Suppressor macrophage (primary cell): ENCODE data around the gene NDFIP2.
"Not testable (repeated sequence)": the region's sequence is repeated elsewhere in the genome, so short reads cannot be mapped to it uniquely, and the experiment has no call there.

ENCODE experiments used
- DNase-seq, 4 experiments: peaks; one replicate each; pipeline ENCODE4 v3.0.0-alpha.2; 2020 to 2022

NDFIP2 gene

DNA sequence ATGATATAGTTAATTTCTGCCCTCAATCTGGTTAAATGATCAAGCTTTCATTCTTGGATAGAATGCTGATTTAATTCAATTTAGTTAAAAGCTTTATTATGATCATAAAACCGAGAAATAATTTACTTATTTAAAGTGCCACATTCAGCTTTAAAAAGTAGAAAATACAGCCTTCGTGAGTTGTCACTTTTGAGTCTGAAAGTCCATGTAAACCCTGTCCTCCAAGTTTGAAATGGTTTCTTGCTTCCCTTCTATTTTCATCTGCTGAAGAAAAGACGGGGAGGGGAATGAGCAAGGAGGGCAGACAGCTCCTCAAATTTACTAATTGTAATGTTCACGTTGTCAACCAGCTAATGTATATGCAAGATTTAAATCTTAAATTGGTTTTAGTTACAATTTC is 59.5 kb downstream of the NDFIP2 start:
- DNase-seq: no peak

GRCh38 chr13:79541426-79542049 is 60.6 kb downstream of the NDFIP2 start:
- DNase-seq: peak; percentile 43 to 85 (median 74)

DNA sequence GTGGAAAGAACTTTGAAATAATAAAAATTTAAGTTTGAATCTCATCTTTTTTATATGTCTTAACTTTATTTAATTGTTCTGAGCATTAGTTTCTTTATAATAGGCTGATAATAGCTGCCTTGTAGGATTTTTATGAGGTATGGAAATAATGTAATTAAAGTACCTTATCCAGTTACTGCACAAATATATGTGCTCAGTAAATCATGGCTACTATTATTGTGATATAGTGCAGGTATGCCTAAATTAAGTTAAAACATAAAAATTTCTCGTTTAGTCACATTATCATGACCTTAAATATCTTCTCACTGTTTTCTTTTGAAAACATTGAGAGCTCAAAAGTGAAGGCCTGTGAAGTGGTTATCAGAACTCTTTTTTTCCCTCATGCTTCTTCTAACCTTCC is 62.9 kb downstream of the NDFIP2 start:
- no peak for DNase-seq

DNA sequence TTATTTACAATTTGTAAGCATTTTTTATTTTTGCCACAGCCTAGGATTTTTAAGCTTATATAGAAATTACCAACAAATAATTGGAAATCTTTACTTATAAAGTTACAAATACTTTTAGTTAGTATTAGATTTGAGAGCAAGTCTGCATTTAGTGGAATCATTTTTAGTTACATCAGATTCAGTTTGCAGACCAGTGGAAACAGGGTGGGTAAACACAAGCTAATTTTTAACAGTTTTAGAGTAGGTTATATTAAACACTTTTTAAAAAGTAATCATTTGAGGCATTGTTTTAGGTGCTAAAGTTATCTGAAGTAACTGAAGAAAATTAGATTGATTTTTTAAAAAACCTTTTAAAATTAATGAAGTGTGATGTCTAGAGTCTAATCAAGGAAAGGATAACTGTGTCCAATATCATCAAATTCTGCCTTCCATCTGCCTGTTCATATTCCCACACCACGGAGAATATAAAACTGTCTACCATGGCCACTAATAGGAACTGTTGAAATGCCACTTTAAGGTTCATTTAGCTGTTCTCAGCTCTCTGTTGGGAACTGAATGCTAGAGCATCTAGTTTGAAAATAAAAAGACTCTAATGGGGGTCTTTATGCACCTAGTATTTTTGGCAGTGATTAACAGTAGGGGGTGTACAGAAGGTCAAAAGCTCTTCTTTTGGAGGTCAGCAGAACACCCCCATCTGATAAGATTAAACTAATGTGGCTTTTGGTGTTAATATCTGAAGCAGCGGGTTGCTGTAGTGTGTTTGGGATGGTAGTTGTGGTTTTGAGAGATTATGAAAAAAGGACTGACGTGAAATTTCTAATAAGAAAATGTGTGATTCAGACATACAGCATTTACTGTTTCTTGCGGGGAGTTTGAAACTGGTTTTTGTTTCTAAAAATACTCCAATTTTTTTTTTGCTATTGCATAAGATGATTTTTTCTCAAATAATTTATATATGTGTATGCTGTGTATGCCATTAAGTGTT is 66.5 kb downstream of the NDFIP2 start:
- DNase-seq: no peak

DNA sequence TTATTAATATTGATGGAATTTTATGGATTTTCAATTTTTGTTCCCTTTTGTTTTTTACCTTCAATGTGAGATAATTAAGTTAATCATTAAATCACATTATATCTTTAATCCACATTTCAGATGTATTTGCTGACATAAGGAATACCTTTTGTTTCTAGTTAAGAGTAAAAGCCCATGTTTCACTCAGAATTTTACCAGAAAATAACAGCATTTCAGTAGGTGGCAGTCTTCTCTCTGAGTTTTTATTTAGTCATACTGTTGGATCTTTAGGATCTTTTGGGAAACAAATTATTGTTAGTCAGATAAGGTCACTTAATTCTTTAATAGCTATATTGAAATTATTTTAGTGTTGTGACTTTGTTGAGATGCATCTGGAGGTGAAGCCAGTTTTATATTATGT is 67.9 kb downstream of the NDFIP2 start:
- no peak for DNase-seq

DNA sequence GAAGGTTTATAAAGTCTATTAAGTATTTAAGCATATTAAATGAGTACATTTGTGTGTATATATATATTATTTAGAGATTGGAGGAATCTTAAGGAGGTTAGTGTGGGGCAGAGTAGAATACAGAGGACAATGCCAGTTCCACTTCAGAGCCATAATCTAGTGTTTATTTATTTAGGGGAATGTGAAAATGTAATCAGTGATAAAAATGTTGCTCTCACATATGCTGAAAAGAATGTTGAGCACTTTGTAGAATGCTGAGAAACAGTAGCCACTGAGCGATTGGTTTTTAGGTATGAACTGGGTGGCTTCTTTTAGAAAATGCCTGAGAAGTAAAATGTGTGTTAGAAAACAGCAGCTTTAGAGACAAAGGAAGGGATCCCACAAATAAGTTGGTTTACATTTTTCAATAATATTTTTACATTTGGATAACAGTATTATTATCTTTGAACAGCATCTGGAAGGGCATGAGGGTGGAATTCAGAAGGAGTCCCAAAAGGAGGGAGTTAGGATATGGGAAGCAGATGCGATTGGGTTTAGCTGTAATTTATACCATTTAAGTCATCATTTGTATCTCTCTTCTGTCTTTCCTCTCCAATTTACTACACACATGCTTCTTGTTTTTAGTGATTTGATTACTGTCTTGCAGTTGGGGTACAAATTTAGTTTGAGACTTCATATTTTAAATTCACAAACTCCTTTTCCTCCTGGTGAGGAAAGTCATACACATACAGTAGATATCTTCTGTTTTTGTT is 68.6 kb downstream of the NDFIP2 start:
- DNase-seq: no peak

DNA sequence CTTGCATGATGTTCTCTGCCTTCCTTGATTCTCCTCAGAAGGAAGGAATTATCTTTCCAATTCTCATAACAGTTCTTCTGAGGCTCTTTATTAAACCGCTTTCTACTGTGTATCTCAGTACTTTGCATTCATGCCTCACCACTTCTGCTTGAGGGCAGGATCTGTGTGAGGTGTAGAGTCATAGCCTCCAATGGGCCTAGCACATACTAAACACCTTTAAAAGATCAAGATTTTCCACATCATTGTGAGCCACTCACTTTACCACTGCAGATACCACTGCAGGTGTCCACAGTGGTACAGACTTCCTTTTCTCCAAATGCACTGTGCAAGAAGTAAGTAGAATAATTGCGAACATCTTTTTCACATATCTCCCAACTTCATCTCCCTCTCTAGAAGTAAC is 76.7 kb downstream of the NDFIP2 start:
- DNase-seq: no peak

GRCh38 chr13:79560954-79561353 is 80.0 kb downstream of the NDFIP2 start:
- no peak for DNase-seq

DNA sequence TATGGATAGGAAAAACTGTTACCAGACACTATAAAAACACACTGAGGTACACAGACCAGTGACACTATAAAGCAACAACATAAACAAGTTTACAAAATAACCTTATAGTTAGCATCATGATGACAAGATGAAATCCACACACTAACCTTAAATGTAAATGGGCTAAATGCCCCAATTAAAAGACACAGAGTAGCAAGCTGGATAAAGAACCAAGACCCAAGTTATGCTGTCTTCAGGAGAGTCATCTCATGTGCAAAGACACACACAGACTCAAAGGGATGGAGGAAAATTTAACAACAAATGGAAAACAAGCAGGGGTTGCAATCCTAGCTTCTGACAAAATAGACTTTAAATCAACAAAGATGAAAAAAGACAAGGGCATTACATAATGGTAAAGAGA is 81.6 kb downstream of the NDFIP2 start:
- no peak for DNase-seq

- DNase-seq: no peak
Observed at GRCh38 chr13:79566118-79566517, 85.2 kb downstream of the NDFIP2 start.

DNA sequence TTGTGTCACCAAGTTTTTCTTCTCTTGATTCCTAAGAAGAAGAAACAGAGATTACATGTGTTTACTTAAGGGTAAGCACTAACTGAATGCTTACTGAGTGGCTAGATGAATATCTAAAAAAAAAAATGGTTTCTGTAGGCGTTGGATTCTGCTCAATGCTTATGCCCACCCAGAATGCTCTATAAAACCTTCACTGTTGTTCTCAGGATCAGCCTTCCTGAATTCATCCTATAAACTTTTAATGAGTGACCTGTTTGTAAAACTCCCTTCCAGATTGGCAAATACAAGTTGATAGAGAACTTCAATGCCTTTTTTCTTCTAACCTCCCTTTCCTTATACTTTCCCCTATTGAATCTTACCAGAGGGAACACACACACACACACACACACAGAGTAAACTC is 90.2 kb downstream of the NDFIP2 start:
- no peak for DNase-seq

- not testable (repeated sequence) for DNase-seq
Observed at GRCh38 chr13:79573892-79574291, 92.9 kb downstream of the NDFIP2 start.

GRCh38 chr13:79581870-79582315 is 100.9 kb downstream of the NDFIP2 start:
- DNase-seq: no peak

DNA sequence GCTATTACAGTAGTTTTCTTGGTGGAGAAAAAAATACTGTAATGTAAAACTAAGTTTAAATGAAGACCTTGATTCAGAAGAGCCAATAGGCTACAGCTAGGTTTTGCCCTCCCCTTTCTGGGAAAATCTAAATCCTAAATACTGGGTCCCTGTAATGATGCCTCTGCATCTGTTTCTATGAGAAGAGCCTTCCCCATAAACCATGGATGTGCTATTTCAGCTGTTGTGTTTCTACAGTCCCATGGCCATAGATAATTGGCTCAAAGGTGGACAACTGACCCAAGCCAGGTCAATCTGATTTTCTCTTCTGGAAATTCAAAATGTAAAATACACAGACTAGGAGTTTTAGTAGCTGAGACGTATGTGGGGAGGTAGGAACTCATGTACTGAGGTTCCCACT is 101.9 kb downstream of the NDFIP2 start:
- no peak for DNase-seq

GRCh38 chr13:79585033-79585432 is 104.1 kb downstream of the NDFIP2 start:
- DNase-seq: no peak

DNA sequence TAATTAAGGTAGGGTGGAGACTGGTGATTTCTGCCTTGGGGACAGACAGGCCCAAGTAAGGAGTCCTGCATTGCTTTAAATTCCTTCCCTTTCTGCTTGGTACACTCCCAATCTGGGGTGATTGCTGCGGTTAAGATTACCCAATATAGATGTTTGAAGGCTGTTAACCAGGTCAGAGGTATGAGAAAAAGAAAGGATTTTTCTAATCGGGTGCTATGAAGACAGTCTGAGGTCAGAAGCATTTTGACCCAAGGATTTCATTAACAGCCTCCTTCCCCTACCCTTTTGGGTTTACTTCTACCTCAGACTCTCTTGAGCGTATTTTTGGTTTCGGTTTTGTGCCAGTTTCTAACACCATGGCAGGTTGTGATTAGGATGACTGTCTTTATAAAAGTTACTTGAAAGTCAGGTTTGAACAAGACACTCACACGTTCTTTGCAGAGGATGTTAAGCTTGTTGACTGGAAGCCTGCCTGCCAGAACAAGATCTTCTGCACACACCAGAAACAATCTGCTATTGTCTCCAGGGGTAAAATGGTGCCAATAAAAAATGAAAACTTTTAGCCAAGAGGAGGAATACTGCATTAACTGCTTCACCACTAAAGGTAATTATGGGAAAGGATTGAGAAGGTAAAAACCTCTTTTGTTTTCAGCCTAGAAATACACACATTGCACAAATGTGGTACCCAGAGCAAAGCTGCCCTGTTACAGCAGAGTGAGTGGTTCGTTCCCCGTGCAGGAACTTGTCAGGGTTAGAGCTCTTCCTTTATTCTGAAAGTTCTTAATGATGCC is 108.8 kb downstream of the NDFIP2 start:
- no peak for DNase-seq

DNA sequence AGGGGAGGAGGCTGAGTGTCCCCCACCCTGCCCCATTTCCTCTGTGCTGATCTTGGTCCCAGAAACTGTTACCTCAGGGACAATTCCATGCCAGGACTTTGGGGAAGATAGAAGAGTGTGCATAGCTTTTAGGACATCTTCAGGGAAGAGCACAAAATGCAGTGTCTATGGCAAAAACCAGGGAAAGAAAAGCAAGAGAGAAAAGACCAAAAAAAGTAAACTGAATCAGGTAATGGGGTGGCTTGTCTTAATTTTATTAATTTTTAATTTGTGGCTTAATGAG is 109.4 kb downstream of the NDFIP2 start:
- DNase-seq: no peak

DNA sequence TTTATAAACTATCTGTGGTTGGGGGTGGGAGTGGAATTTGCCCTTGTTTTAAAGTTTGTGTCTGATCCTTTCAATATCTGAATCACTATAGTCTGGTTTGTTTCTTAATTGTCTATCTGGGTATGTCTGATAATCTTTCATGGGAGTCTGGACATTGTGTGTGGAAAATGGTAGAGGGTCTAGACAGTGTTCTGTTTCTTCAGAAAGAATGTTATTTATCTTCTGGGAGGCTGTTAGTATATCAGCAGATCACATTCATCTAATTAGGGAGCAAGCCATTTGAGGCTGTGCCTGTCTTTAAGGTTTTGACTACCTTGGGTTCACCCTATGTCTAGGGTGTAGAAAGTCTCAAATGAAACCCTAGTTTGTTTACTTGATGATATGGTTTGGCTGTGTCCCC is 110.5 kb downstream of the NDFIP2 start:
- DNase-seq: no peak

DNA sequence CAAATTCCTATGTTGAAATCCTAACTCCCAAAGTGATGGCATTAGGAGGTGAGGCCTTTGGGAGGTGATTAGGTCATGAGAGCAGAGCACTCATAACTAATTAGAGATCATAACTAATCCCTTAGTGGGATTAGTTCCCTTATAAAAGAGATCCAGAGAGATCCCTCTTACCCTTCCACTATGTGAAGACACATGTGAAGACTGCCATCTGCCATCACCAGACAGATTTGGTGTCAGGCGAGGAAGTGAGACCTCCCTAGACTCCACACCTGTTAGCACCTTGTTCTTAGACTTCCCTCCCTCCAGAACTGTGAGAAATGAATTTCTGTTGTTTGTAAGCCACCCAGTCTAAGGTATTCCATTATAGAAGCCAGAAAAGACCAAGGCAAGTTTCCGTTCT is 112.2 kb downstream of the NDFIP2 start:
- DNase-seq: no peak

DNA sequence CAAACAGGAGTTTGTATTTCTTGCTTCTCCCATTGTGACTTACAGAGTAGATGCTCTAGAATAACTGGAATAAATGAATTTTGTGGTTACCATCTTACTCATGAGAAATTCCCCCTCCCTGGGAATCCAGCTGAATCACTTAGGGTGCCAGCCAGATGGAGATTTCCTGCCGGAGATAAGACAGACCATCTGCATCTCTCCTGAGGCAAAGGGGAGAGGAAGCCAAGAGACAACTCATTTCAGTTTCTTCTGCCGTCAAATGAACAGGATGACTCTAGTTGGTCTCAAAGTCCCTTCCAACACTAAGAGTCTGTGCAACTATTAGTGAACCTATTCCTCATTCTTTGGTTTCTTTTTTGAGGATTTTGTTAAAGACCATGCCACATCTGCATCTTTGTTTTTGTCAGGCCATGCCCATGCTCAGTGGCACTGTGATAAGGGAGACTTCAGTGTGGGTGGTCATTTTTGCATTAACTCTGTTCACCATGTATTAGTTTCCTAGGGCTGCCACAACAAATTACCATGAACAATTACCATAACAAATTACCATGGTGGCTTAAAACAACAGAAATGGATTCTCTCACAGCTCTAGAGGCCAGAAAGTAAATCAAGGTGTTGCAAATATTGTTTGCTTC is 112.8 kb downstream of the NDFIP2 start:
- DNase-seq: no peak

DNA sequence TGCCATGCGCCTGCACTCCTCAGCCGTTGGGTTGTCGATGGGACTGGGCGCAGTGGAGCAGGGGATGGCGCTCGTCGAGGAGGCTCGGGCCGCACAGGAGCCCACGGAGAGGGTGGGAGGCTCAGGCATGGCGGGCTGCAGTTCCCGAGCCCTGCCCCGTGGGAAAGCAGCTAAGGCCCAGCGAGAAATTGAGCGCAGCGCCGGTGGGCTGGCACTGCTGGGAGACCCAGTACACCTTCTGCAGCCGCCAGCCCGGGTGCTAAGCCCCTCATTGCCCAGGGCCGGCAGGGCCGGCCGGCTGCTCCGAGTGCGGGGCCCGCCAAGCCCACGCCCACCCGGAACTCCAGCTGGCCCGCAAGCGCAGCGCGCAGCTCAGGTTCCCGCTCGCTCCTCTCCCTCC is 119.2 kb downstream of the NDFIP2 start:
- DNase-seq: not testable (repeated sequence)

GRCh38 chr13:79602936-79603335 is 122.0 kb downstream of the NDFIP2 start:
- no peak for DNase-seq
